ENCODE measurements around the gene ZG16B.

The ZG16B gene

GRCh38 chr16:2829501-2830354 is at the start of gene ZG16B:
TSS of gene ZG16B (plus strand) at chr16:2830303. CDS start at chr16:2830442, 139 bp downstream.
- no peak for DNase-seq (ENCODE audit: low read depth in 2 of 2)

- DNase-seq (ENCODE audit: low read depth in 2 of 2): no peak
These were observed 47.3 kb upstream of the ZG16B start for GRCh38 chr16:2782583-2783351.

GRCh38 chr16:2783581-2784357 is 46.3 kb upstream of the ZG16B start:
- no peak for DNase-seq (ENCODE audit: low read depth in 2 of 2)

GRCh38 chr16:2784358-2785100 is 45.6 kb upstream of the ZG16B start:
- no peak for DNase-seq (ENCODE audit: low read depth in 2 of 2)

- peak; percentile 26 to 27 for DNase-seq (ENCODE audit: low read depth in 2 of 2)
These were observed 44.8 kb upstream of the ZG16B start for GRCh38 chr16:2785101-2785991.

GRCh38 chr16:2786061-2786825 is 43.9 kb upstream of the ZG16B start:
- DNase-seq (ENCODE audit: low read depth in 2 of 2): no peak

- DNase-seq (ENCODE audit: low read depth in 2 of 2): no peak
These were observed 43.3 kb upstream of the ZG16B start for GRCh38 chr16:2786826-2787151.

- DNase-seq (ENCODE audit: low read depth in 2 of 2): no peak
These were observed 42.7 kb upstream of the ZG16B start, which contains the start of gene PRSS33 for GRCh38 chr16:2787406-2787805. TSS of gene PRSS33 (minus strand) at chr16:2787560. CDS start at chr16:2786547, 1,013 bp downstream.

- no peak for DNase-seq (ENCODE audit: low read depth in 2 of 2)
These were observed 42.1 kb upstream of the ZG16B start for GRCh38 chr16:2787961-2788360.

GRCh38 chr16:2790631-2791030 is 39.5 kb upstream of the ZG16B start:
- no peak for DNase-seq (ENCODE audit: low read depth in 2 of 2)

GRCh38 chr16:2791174-2791573 is 38.9 kb upstream of the ZG16B start:
- DNase-seq (ENCODE audit: low read depth in 2 of 2): no peak

- no peak for DNase-seq (ENCODE audit: low read depth in 2 of 2)
These were observed 37.2 kb upstream of the ZG16B start for GRCh38 chr16:2792940-2793339.

- DNase-seq (ENCODE audit: low read depth in 2 of 2): no peak
These were observed 34.5 kb upstream of the ZG16B start for GRCh38 chr16:2795395-2796143.

GRCh38 chr16:2798723-2799204 is 31.3 kb upstream of the ZG16B start:
- DNase-seq (ENCODE audit: low read depth in 2 of 2): no peak

GRCh38 chr16:2799205-2799858 is 30.8 kb upstream of the ZG16B start:
- DNase-seq (ENCODE audit: low read depth in 2 of 2): no peak

- no peak for DNase-seq (ENCODE audit: low read depth in 2 of 2)
These were observed 30.3 kb upstream of the ZG16B start for GRCh38 chr16:2799859-2800226.

GRCh38 chr16:2803545-2804195 is 26.4 kb upstream of the ZG16B start:
- no peak for DNase-seq (ENCODE audit: low read depth in 2 of 2)

- DNase-seq (ENCODE audit: low read depth in 2 of 2): no peak
These were observed 25.4 kb upstream of the ZG16B start for GRCh38 chr16:2804728-2805127.
